DND-41 (cell line): Measurements from ENCODE around the gene HPCA.

Experiments used
- ATAC-seq: fragments of 200-7000 bp; cut with Tn5 transposase; 3 replicates; pipeline ENCODE4 v1.9.1; 2021; ENCODE audit warnings: low read depth; ENCODE audit not compliant: insufficient read depth
- DNase-seq: peaks from one replicate; pipeline ENCODE4 v3.0.0-alpha.2; 2020
- H2AFZ ChIP-seq: 2 replicates; pipeline ENCODE4 v1.6.0; 2012; ENCODE audit warnings: low read depth, low read length
- H3K27ac ChIP-seq: 2 replicates; pipeline ENCODE4 v1.5.1; 2012; ENCODE audit warnings: low read length, inconsistent platforms
- H3K27me3 ChIP-seq: fragments of 200-600 bp; sonication (generic); 2 replicates; pipeline ENCODE4 v1.6.0; 2012; ENCODE audit warnings: low read length, mild to moderate bottlenecking, inconsistent platforms; ENCODE audit not compliant: insufficient read depth, poor library complexity
- H3K36me3 ChIP-seq: 2 replicates; pipeline ENCODE4 v1.5.1; 2012; ENCODE audit warnings: low read length, inconsistent platforms; ENCODE audit not compliant: insufficient read depth
- H3K4me1 ChIP-seq: 2 replicates; pipeline ENCODE4 v1.5.1; 2012; ENCODE audit warnings: mild to moderate bottlenecking, low read length; ENCODE audit not compliant: insufficient read depth
- H3K4me2 ChIP-seq: 2 replicates; pipeline ENCODE4 v1.6.0; 2012; ENCODE audit warnings: mild to moderate bottlenecking, moderate library complexity, low read length, inconsistent platforms; ENCODE audit not compliant: insufficient read depth
- H3K4me3 ChIP-seq, 2 experiments: fragments of 200-600 bp in 1 of 2; shearing (Covaris generic) in 1 of 2; 2 replicates each; pipeline ENCODE4 v1.5.1; 2012 to 2016; ENCODE audit warnings: inconsistent platforms in 2 of 2, low read length in 2 of 2, mild to moderate bottlenecking in 2 of 2, low read depth in 1 of 2, moderate library complexity in 1 of 2
- H3K79me2 ChIP-seq: 2 replicates; pipeline ENCODE4 v1.6.0; 2012; ENCODE audit warnings: low read length, inconsistent platforms; ENCODE audit not compliant: insufficient read depth
- H3K9ac ChIP-seq: 2 replicates; pipeline ENCODE4 v1.6.0; 2012; ENCODE audit warnings: low read depth, mild to moderate bottlenecking, inconsistent platforms, low read length, moderate library complexity
- H3K9me3 ChIP-seq: 2 replicates; pipeline ENCODE4 v1.5.1; 2012; ENCODE audit warnings: low read length, moderate library complexity, mild to moderate bottlenecking, inconsistent platforms; ENCODE audit not compliant: insufficient read depth, severe bottlenecking
- H4K20me1 ChIP-seq: 2 replicates; pipeline ENCODE4 v1.6.0; 2012; ENCODE audit warnings: low read length; ENCODE audit not compliant: insufficient read depth
- CTCF ChIP-seq: IDR thresholded peaks from 2 replicates; pipeline ENCODE4 v1.5.1; 2012; ENCODE audit warnings: borderline replicate concordance, low read length, moderate library complexity, mild to moderate bottlenecking; ENCODE audit not compliant: poor library complexity, severe bottlenecking; ENCODE audit errors: extremely low read depth
- EZH2 ChIP-seq: IDR thresholded peaks from 3 replicates; pipeline ENCODE4 v1.6.1; 2012; ENCODE audit warnings: borderline replicate concordance, low read depth, mild to moderate bottlenecking, moderate library complexity, low read length, inconsistent platforms; ENCODE audit not compliant: severe bottlenecking

Gene HPCA

GRCh38 chr1:32939655-32940371 is 53.5 kb downstream of the HPCA start:
- DNase-seq, result no peak
- ATAC-seq, result no peak
- H3K4me1 ChIP-seq, result no peaks in the 10 kb centered on the region
- H2AFZ ChIP-seq, result no peak overlapping the region
- no peak overlapping the region for H3K4me2 ChIP-seq
- no peak overlapping the region for H3K27ac ChIP-seq
- H3K36me3 ChIP-seq, result peaks cover 70% of the 10 kb centered on the region
- H3K27me3 ChIP-seq, result no peaks in the 10 kb centered on the region
- H3K79me2 ChIP-seq, result no peaks in the 10 kb centered on the region
- H4K20me1 ChIP-seq, result no peaks in the 10 kb centered on the region
- no peak overlapping the region for H3K4me3 ChIP-seq
- TF ChIP-seq EZH2 (no peak), CTCF (no peak)
- no peak overlapping the region for H3K9ac ChIP-seq
- no peaks in the 10 kb centered on the region for H3K9me3 ChIP-seq

- no peak for DNase-seq
- Histone ChIP-seq H4K20me1 (no peaks in the 10 kb centered on the region), H3K27ac (no peak overlapping the region), H3K9me3 (no peaks in the 10 kb centered on the region), H3K79me2 (no peaks in the 10 kb centered on the region), H3K27me3 (no peaks in the 10 kb centered on the region), H3K9ac (no peak overlapping the region), H3K4me1 (no peaks in the 10 kb centered on the region), H3K4me3 (no peak overlapping the region), H2AFZ (no peak overlapping the region), H3K36me3 (peaks cover 69% of the 10 kb centered on the region), H3K4me2 (no peak overlapping the region)
- no peak for ATAC-seq
- no peak for TF ChIP-seq EZH2
- TF ChIP-seq CTCF, result no peak
Measured at GRCh38 chr1:32944180-32944579, 57.9 kb downstream of the HPCA start.
